D721Med (cell line): Measurements from ENCODE around the gene ZSWIM8.

Experiments
- DNase-seq: peaks from one replicate; pipeline ENCODE4 v3.0.0; 2011; ENCODE audit warnings: low spot score; ENCODE audit not compliant: insufficient read length
- FAIRE-seq: peaks from 2 replicates; lab custom pipeline; 2011; peaks lifted over from hg19 to GRCh38; lab: Jason Lieb, UNC
- CTCF ChIP-seq: IDR thresholded peaks from 2 replicates; pipeline ENCODE4 v1.5.1; 2012; ENCODE audit warnings: mild to moderate bottlenecking, control low read depth; ENCODE audit not compliant: insufficient read depth; ENCODE audit errors: missing control alignments

The ZSWIM8 gene

GRCh38 chr10:73836427-73836980 is 51.1 kb downstream of the ZSWIM8 start:
- FAIRE-seq (no peak), DNase-seq (no peak)
- TF ChIP-seq CTCF, result no peak

- FAIRE-seq, result no peak
- no peak for DNase-seq
- TF ChIP-seq CTCF, result no peak
Measured at GRCh38 chr10:73837072-73837471, 51.7 kb downstream of the ZSWIM8 start.

GRCh38 chr10:73838008-73838567 is 52.7 kb downstream of the ZSWIM8 start:
- FAIRE-seq, result no peak
- no peak for TF ChIP-seq CTCF
- DNase-seq, result no peak

GRCh38 chr10:73838827-73839226 is 53.4 kb downstream of the ZSWIM8 start:
- FAIRE-seq (no peak), DNase-seq (no peak)
- no peak for TF ChIP-seq CTCF

GRCh38 chr10:73839276-73839966 is 54.0 kb downstream of the ZSWIM8 start:
- no peak for TF ChIP-seq CTCF
- DNase-seq (no peak), FAIRE-seq (no peak)

GRCh38 chr10:73840056-73840402 is 54.6 kb downstream of the ZSWIM8 start:
- DNase-seq, result no peak
- FAIRE-seq, result no peak
- TF ChIP-seq CTCF, result no peak
